ENCODE data around the gene GNG14.
A peak's percentile ranks its signal among the peaks of the same experiment; 100 is the strongest.

The GNG14 gene

GRCh38 chr19:12687496-12688196, at the start of gene GNG14:
GNG14 (plus strand) TSS chr19:12687998; CDS start chr19:12688049, 51 bp downstream.
- H3K4me3 ChIP-seq (ENCODE audit: low read depth in 1 of 2, low read length in 2 of 2) = no peak within 1 kb of the TSS
- H3K27ac ChIP-seq (ENCODE audit: low read length) = no peak within 1 kb of the TSS
- TF ChIP-seq EZH2 (IDR thresholded peaks at IDR 0.05; ENCODE audit: borderline replicate concordance, low read depth, low read length, severe bottlenecking) (no peak), CTCF (IDR thresholded peaks at IDR 0.05; ENCODE audit: borderline replicate concordance, extremely low read depth, low read length, poor library complexity, severe bottlenecking) (no peak)
- no peak within 1 kb of the TSS for H3K4me2 ChIP-seq (ENCODE audit: insufficient read depth, low read length)
- peaks cover 3% of the 10 kb centered on the region for H3K4me1 ChIP-seq (ENCODE audit: insufficient read depth, low read length)
- no peaks in the 10 kb centered on the region for H3K9me3 ChIP-seq (ENCODE audit: insufficient read depth, low read length, severe bottlenecking)
- no peak within 1 kb of the TSS for H2AFZ ChIP-seq (ENCODE audit: low read depth, low read length)
- H3K27me3 ChIP-seq (ENCODE audit: insufficient read depth, low read length, poor library complexity) = no peaks in the 10 kb centered on the region
- H3K79me2 ChIP-seq (ENCODE audit: insufficient read depth, low read length) = no peaks in the 10 kb centered on the region
- H3K36me3 ChIP-seq (ENCODE audit: insufficient read depth, low read length) = peaks cover 16% of the 10 kb centered on the region
- DNase-seq = no peak
- H3K9ac ChIP-seq (ENCODE audit: low read depth, low read length) = no peak within 1 kb of the TSS
- no peaks in the 10 kb centered on the region; the same call in 1 of the 2 replicates for H4K20me1 ChIP-seq (ENCODE audit: insufficient read depth, low read length)
- ATAC-seq (ENCODE audit: insufficient read depth, low read depth) = no peak

DNA sequence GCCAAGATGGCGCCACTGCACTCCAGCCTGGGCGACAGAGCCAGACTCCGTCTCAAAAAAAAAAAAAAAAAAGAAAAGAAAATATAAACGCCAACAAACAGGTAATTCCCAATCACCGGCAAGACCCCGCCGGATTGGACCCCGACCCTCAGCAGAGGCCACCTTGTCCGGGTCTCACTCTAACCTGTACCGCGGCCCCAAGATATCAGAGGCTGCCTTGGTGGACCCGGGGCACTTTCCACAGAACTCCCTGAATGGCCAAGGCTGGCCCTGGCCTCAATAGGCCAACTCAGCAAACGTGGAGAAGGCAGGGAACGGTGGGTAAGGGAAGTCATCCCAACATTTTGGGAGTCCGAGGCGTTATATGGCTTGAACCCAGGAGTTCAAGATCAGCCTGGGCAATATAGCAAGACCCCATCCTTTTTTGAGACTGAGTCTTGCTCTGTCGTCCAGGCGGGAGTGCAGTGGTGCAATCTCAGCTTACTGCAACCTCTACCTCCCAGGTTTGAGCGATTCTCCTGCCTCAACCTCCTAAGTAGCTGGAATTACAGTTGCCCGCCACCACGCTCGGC, 49.1 kb upstream of the GNG14 start:
- Histone ChIP-seq H3K36me3 (ENCODE audit: insufficient read depth, low read length) (no peaks in the 10 kb centered on the region), H3K27me3 (ENCODE audit: insufficient read depth, low read length, poor library complexity) (no peaks in the 10 kb centered on the region), H2AFZ (ENCODE audit: low read depth, low read length) (no peak overlapping the region), H3K79me2 (ENCODE audit: insufficient read depth, low read length) (no peaks in the 10 kb centered on the region), H3K27ac (ENCODE audit: low read length) (no peak overlapping the region), H3K9me3 (ENCODE audit: insufficient read depth, low read length, severe bottlenecking) (no peaks in the 10 kb centered on the region), H3K9ac (ENCODE audit: low read depth, low read length) (no peak overlapping the region), H3K4me2 (ENCODE audit: insufficient read depth, low read length) (no peak overlapping the region), H4K20me1 (ENCODE audit: insufficient read depth, low read length) (no peaks in the 10 kb centered on the region), H3K4me3 (ENCODE audit: low read depth in 1 of 2, low read length in 2 of 2) (no peak overlapping the region), H3K4me1 (ENCODE audit: insufficient read depth, low read length) (peaks cover 12% of the 10 kb centered on the region)
- DNase-seq = no peak
- no peak for ATAC-seq (ENCODE audit: insufficient read depth, low read depth)
- TF ChIP-seq CTCF (IDR thresholded peaks at IDR 0.05; ENCODE audit: borderline replicate concordance, extremely low read depth, low read length, poor library complexity, severe bottlenecking) = no peak
- no peak for TF ChIP-seq EZH2 (IDR thresholded peaks at IDR 0.05; ENCODE audit: borderline replicate concordance, low read depth, low read length, severe bottlenecking)

DNA sequence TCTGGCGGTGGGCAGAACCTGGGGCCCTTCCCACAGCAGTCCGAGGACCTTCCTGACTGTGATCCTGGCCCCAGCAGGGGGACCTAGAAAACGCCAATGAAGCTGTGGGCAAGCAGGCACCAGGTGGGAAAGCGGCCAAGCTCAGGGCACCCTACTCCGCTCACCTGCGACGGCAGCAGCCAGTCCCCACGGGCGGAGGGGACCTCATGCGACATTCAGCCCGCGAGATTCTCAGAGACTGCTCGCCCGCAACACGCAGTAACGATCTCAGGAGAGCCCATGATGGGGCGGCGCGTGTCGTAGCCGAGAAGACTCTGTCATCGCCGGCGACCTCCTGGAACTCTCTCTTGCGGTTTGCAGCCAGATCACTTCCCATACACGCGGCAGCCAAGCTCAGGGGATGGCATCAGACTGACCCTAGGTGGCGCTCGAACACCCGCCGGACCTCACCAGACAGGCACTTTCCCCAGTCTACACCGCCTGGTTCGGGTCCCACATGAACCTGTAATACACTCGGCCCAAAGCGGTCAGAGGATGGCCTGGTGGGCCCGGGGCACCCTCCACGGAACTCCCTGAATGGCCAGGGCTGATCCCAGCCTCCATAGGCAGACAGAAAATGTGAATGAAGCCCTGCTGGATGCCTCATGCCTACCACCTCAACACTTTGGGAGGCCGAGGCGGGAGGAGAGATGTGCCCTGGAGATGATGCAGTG, 47.7 kb upstream of the GNG14 start:
- peak overlapping the region in 1 of 2 experiments; percentile 46; a peak in 2 of 4 replicates for H3K4me3 ChIP-seq (ENCODE audit: low read depth in 1 of 2, low read length in 2 of 2)
- H3K27me3 ChIP-seq (ENCODE audit: insufficient read depth, low read length, poor library complexity) = no peaks in the 10 kb centered on the region
- H3K9ac ChIP-seq (ENCODE audit: low read depth, low read length) = peak overlapping the region; percentile 48
- DNase-seq (peak; percentile 88), ATAC-seq (ENCODE audit: insufficient read depth, low read depth) (peak; percentile 96)
- H3K4me1 ChIP-seq (ENCODE audit: insufficient read depth, low read length) = peaks cover 12% of the 10 kb centered on the region
- H3K4me2 ChIP-seq (ENCODE audit: insufficient read depth, low read length) = peak overlapping the region; percentile 58
- no peaks in the 10 kb centered on the region for H3K9me3 ChIP-seq (ENCODE audit: insufficient read depth, low read length, severe bottlenecking)
- no peaks in the 10 kb centered on the region for H3K79me2 ChIP-seq (ENCODE audit: insufficient read depth, low read length)
- TF ChIP-seq EZH2 (IDR thresholded peaks at IDR 0.05; ENCODE audit: borderline replicate concordance, low read depth, low read length, severe bottlenecking) = no peak
- TF ChIP-seq CTCF (IDR thresholded peaks at IDR 0.05; ENCODE audit: borderline replicate concordance, extremely low read depth, low read length, poor library complexity, severe bottlenecking) = peak; percentile 97
- H2AFZ ChIP-seq (ENCODE audit: low read depth, low read length) = peak overlapping the region; percentile 94
- H4K20me1 ChIP-seq (ENCODE audit: insufficient read depth, low read length) = no peaks in the 10 kb centered on the region
- H3K27ac ChIP-seq (ENCODE audit: low read length) = peak overlapping the region; percentile 48
- H3K36me3 ChIP-seq (ENCODE audit: insufficient read depth, low read length) = no peaks in the 10 kb centered on the region
